ENCODE results near the gene SYT17.

GRCh38 chr16:19172098-19172780 lies 4.2 kb downstream of the SYT17 start:
- TF ChIP-seq CTCF (IDR thresholded peaks at IDR 0.05; ENCODE audit: low read depth, low read length) (no peak), EZH2phosphoT487 (IDR thresholded peaks at IDR 0.05; ENCODE audit: low read depth) (no peak)

Data from OCI-LY3 (cell line).